Transverse colon (tissue), 3 donors: ENCODE measurements around the gene BRCA2.

Experiments used
- EP300 ChIP-seq: sonication (generic); formaldehyde crosslinking; IDR thresholded peaks from one replicate; pipeline ENCODE4 v1.6.1; 2017; ENCODE audit warnings: antibody characterized with exemption, low read depth
- POLR2A ChIP-seq: fragments of 450-650 bp; IDR thresholded peaks from one replicate; pipeline ENCODE4 v1.6.1; 2016; ENCODE audit warnings: antibody characterized with exemption, mild to moderate bottlenecking, moderate library complexity
- TF ChIP-seq, protein P1 (sequence below), 5 experiments: fragments of 200-600 bp in 3 of 5; fragments of 450-650 bp in 2 of 5; sonication (generic) in 3 of 5; IDR thresholded peaks; 1 replicate in 2 of 5; 2 replicates in 3 of 5; pipeline ENCODE4 v1.5.1; 2016 to 2017; ENCODE audit warnings: antibody characterized with exemption in 5 of 5, inconsistent platforms in 3 of 5, mild to moderate bottlenecking in 2 of 5, moderate library complexity in 1 of 5

DNA sequence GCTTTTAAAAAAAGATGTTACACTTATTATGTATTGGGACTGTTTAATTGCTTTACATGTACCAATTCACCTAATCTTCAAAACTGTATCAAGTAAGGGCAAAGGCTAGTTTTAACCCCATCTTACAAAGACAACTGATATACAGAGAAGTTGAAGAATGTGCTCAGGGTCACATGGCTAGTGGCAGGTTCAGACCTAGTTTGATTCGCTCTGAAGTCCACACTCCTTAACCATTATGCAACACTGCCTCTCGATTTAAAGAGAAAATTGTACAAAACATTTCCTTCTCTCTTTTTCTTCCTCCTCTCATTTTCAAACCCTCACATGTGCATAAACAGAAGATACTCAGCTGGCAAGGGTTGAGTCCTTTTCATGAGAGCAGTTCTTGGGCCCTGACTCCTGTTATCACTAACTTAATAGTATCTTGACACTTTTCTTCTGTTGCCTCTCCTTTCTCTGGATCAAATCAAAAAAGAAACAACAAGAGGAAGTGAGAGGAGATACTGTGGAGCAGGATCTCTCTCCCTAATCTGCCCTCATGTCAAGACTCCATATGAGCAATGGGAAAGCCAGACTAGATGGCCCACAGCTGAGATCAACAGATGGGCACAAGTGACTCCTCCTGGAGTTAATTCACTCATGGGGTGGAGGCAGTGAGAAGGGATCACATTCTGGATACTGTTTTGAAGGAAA, 131.6 kb downstream of the BRCA2 start:
- TF ChIP-seq EP300 (no peak), POLR2A (no peak)
- TF ChIP-seq, protein P1, sequence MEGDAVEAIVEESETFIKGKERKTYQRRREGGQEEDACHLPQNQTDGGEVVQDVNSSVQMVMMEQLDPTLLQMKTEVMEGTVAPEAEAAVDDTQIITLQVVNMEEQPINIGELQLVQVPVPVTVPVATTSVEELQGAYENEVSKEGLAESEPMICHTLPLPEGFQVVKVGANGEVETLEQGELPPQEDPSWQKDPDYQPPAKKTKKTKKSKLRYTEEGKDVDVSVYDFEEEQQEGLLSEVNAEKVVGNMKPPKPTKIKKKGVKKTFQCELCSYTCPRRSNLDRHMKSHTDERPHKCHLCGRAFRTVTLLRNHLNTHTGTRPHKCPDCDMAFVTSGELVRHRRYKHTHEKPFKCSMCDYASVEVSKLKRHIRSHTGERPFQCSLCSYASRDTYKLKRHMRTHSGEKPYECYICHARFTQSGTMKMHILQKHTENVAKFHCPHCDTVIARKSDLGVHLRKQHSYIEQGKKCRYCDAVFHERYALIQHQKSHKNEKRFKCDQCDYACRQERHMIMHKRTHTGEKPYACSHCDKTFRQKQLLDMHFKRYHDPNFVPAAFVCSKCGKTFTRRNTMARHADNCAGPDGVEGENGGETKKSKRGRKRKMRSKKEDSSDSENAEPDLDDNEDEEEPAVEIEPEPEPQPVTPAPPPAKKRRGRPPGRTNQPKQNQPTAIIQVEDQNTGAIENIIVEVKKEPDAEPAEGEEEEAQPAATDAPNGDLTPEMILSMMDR (IDR thresholded peaks at IDR 0.05): no peak
